Activated naive CD8-positive, alpha-beta T cell (primary cell): ENCODE measurements around the gene SHH.

Source experiments
- H3K27ac Mint-ChIP-seq: one replicate; pipeline ENCODE4 v1.8.0; 2021; ENCODE audit warnings: mixed read lengths
- H3K27me3 Mint-ChIP-seq: one replicate; pipeline ENCODE4 v1.8.0; 2021; ENCODE audit warnings: mixed read lengths
- H3K36me3 Mint-ChIP-seq: one replicate; pipeline ENCODE4 v1.8.0; 2021; ENCODE audit warnings: mixed read lengths
- H3K4me1 Mint-ChIP-seq: one replicate; pipeline ENCODE4 v1.8.0; 2021; ENCODE audit warnings: low read depth, mixed read lengths
- H3K4me3 Mint-ChIP-seq: one replicate; pipeline ENCODE4 v1.8.0; 2021; ENCODE audit warnings: mild to moderate bottlenecking, mixed read lengths
- H3K9me3 Mint-ChIP-seq: one replicate; pipeline ENCODE4 v1.8.0; 2021; ENCODE audit warnings: low read depth, mixed read lengths

The SHH gene

GRCh38 chr7:155797262-155798250 lies 14.7 kb downstream of the SHH start:
- H3K27me3 Mint-ChIP-seq: peaks cover 23% of the 10 kb centered on the region
- H3K4me3 Mint-ChIP-seq: no peak overlapping the region
- H3K9me3 Mint-ChIP-seq: no peaks in the 10 kb centered on the region
- H3K36me3 Mint-ChIP-seq: no peaks in the 10 kb centered on the region
- H3K4me1 Mint-ChIP-seq: peaks cover 10% of the 10 kb centered on the region
- H3K27ac Mint-ChIP-seq: no peak overlapping the region

- H3K36me3 Mint-ChIP-seq: no peaks in the 10 kb centered on the region
- peaks cover 20% of the 10 kb centered on the region for H3K27me3 Mint-ChIP-seq
- H3K4me3 Mint-ChIP-seq: no peak overlapping the region
- H3K9me3 Mint-ChIP-seq: no peaks in the 10 kb centered on the region
- peaks cover 8% of the 10 kb centered on the region for H3K4me1 Mint-ChIP-seq
- no peak overlapping the region for H3K27ac Mint-ChIP-seq
Measured at GRCh38 chr7:155796381-155797261, 15.6 kb downstream of the SHH start.

GRCh38 chr7:155795951-155796350 lies 16.3 kb downstream of the SHH start:
- H3K27me3 Mint-ChIP-seq: peaks cover 14% of the 10 kb centered on the region
- no peak overlapping the region for H3K27ac Mint-ChIP-seq
- H3K4me1 Mint-ChIP-seq: peaks cover 8% of the 10 kb centered on the region
- H3K9me3 Mint-ChIP-seq: no peaks in the 10 kb centered on the region
- no peaks in the 10 kb centered on the region for H3K36me3 Mint-ChIP-seq
- no peak overlapping the region for H3K4me3 Mint-ChIP-seq

- Mint-ChIP-seq H3K36me3 (no peaks in the 10 kb centered on the region), H3K27ac (no peak overlapping the region), H3K4me1 (peaks cover 8% of the 10 kb centered on the region), H3K4me3 (no peak overlapping the region), H3K9me3 (no peaks in the 10 kb centered on the region), H3K27me3 (peaks cover 12% of the 10 kb centered on the region)
Measured at GRCh38 chr7:155795401-155795800, 16.9 kb downstream of the SHH start.

GRCh38 chr7:155794196-155794595 lies 18.1 kb downstream of the SHH start:
- Mint-ChIP-seq H3K4me1 (peaks cover 8% of the 10 kb centered on the region), H3K27ac (no peak overlapping the region), H3K4me3 (no peak overlapping the region), H3K36me3 (no peaks in the 10 kb centered on the region), H3K27me3 (peaks cover 8% of the 10 kb centered on the region), H3K9me3 (no peaks in the 10 kb centered on the region)

- Mint-ChIP-seq H3K4me1 (peaks cover 5% of the 10 kb centered on the region), H3K4me3 (no peak overlapping the region), H3K36me3 (no peaks in the 10 kb centered on the region), H3K27ac (no peak overlapping the region), H3K9me3 (no peaks in the 10 kb centered on the region), H3K27me3 (peaks cover 7% of the 10 kb centered on the region)
Measured at GRCh38 chr7:155793720-155794119, 18.5 kb downstream of the SHH start.

GRCh38 chr7:155792999-155793560 lies 19.2 kb downstream of the SHH start:
- H3K36me3 Mint-ChIP-seq: no peaks in the 10 kb centered on the region
- H3K4me1 Mint-ChIP-seq: no peaks in the 10 kb centered on the region
- peaks cover 3% of the 10 kb centered on the region for H3K27me3 Mint-ChIP-seq
- H3K4me3 Mint-ChIP-seq: no peak overlapping the region
- H3K9me3 Mint-ChIP-seq: no peaks in the 10 kb centered on the region
- no peak overlapping the region for H3K27ac Mint-ChIP-seq

GRCh38 chr7:155792315-155792960 lies 19.8 kb downstream of the SHH start:
- Mint-ChIP-seq H3K36me3 (peaks cover 2% of the 10 kb centered on the region), H3K4me3 (no peak overlapping the region), H3K9me3 (no peaks in the 10 kb centered on the region), H3K4me1 (peaks cover 5% of the 10 kb centered on the region), H3K27me3 (peaks cover 7% of the 10 kb centered on the region), H3K27ac (no peak overlapping the region)

- Mint-ChIP-seq H3K27me3 (peaks cover 7% of the 10 kb centered on the region), H3K36me3 (peaks cover 2% of the 10 kb centered on the region), H3K9me3 (no peaks in the 10 kb centered on the region), H3K4me1 (peaks cover 5% of the 10 kb centered on the region), H3K4me3 (no peak overlapping the region), H3K27ac (no peak overlapping the region)
Measured at GRCh38 chr7:155791836-155792235, 20.4 kb downstream of the SHH start.

- Mint-ChIP-seq H3K36me3 (peaks cover 2% of the 10 kb centered on the region), H3K27ac (no peak overlapping the region), H3K27me3 (peaks cover 7% of the 10 kb centered on the region), H3K4me3 (no peak overlapping the region), H3K4me1 (peaks cover 5% of the 10 kb centered on the region), H3K9me3 (no peaks in the 10 kb centered on the region)
Measured at GRCh38 chr7:155791214-155791737, 21.0 kb downstream of the SHH start.

GRCh38 chr7:155790666-155791065 lies 21.6 kb downstream of the SHH start:
- Mint-ChIP-seq H3K27ac (no peak overlapping the region), H3K27me3 (peaks cover 9% of the 10 kb centered on the region), H3K4me1 (peaks cover 10% of the 10 kb centered on the region), H3K9me3 (no peaks in the 10 kb centered on the region), H3K36me3 (peaks cover 4% of the 10 kb centered on the region), H3K4me3 (no peak overlapping the region)

GRCh38 chr7:155789001-155789725 lies 23.1 kb downstream of the SHH start:
- Mint-ChIP-seq H3K27me3 (peaks cover 7% of the 10 kb centered on the region), H3K36me3 (peaks cover 8% of the 10 kb centered on the region), H3K27ac (no peak overlapping the region), H3K4me1 (peaks cover 10% of the 10 kb centered on the region), H3K4me3 (no peak overlapping the region), H3K9me3 (no peaks in the 10 kb centered on the region)

GRCh38 chr7:155788616-155789000 lies 23.7 kb downstream of the SHH start:
- Mint-ChIP-seq H3K9me3 (no peaks in the 10 kb centered on the region), H3K27ac (no peak overlapping the region), H3K4me1 (peaks cover 10% of the 10 kb centered on the region), H3K27me3 (peaks cover 7% of the 10 kb centered on the region), H3K36me3 (peaks cover 8% of the 10 kb centered on the region), H3K4me3 (no peak overlapping the region)
